ENCODE data around the gene ST6GAL1. TPM values are rescaled to one million over a fixed set of nuclear protein-coding genes. Genes with fewer than 3 reads are reported as not detected.

ST6GAL1 gene
- total and polyA plus RNA-seq, 2 experiments from 2014 or later: 17.6 to 65.1 TPM

GRCh38 chr3:186950402-186951093 lies 20.2 kb downstream of the ST6GAL1 start:
- H3K4me2 ChIP-seq: no peak overlapping the region
- ATAC-seq: no peak
- Mint-ChIP-seq H3K36me3 (ENCODE audit: low read depth) (peaks cover 81% of the 10 kb centered on the region), H3K9me3 (peaks cover 8% of the 10 kb centered on the region), H3K4me1 (peaks cover 23% of the 10 kb centered on the region), H3K27me3 (ENCODE audit: insufficient read depth, low read depth, poor library complexity) (peaks cover 5% of the 10 kb centered on the region), H3K4me3 (no peak overlapping the region), H3K27ac (no peak overlapping the region)
- H3K27me3 ChIP-seq (ENCODE audit: insufficient read depth): no peaks in the 10 kb centered on the region
- no peaks in the 10 kb centered on the region for H3K9me2 ChIP-seq (ENCODE audit: insufficient read depth)
- peaks cover 18% of the 10 kb centered on the region for H4K20me1 ChIP-seq (replicated peaks; ENCODE audit: insufficient read depth)
- H3F3A ChIP-seq (replicated peaks; ENCODE audit: low read depth): no peaks in the 10 kb centered on the region
- no peak overlapping the region for H3K27ac ChIP-seq (ENCODE audit: low read depth)
- no peak for TF ChIP-seq POLR2AphosphoS5 (IDR thresholded peaks at IDR 0.05; ENCODE audit: low read depth)
- TF ChIP-seq ZNF331 (CRISPR knock-in tag; IDR thresholded peaks at IDR 0.05; ENCODE audit: low read depth): no peak
- TF ChIP-seq ETS1 (IDR thresholded peaks at IDR 0.05): no peak
- no peak for TF ChIP-seq STAT1 (IDR thresholded peaks at IDR 0.05; ENCODE audit: unreplicated experiment)
- TF ChIP-seq JUNB (IDR thresholded peaks at IDR 0.05; ENCODE audit: unreplicated experiment): no peak
- TF ChIP-seq CTCF (conservative IDR thresholded peaks at IDR 0.05; ENCODE audit: low read depth in 2 of 2): no peak
- TF ChIP-seq EZH2phosphoT487 (IDR thresholded peaks at IDR 0.05; ENCODE audit: unreplicated experiment): no peak
- TF ChIP-seq NANOG (IDR thresholded peaks at IDR 0.05; ENCODE audit: borderline replicate concordance): no peak
- no peak for TF ChIP-seq ZNF462 (CRISPR knock-in tag; IDR thresholded peaks at IDR 0.05)
- no peak for TF ChIP-seq EZH2 (IDR thresholded peaks at IDR 0.05; ENCODE audit: low read depth, unreplicated experiment)
- no peak for TF ChIP-seq CREB1 (CRISPR knock-in tag; IDR thresholded peaks at IDR 0.05; ENCODE audit: low read depth)
- TF ChIP-seq REST (IDR thresholded peaks at IDR 0.05; ENCODE audit: unreplicated experiment): no peak
- no peak for TF ChIP-seq ZNF114 (CRISPR knock-in tag; IDR thresholded peaks at IDR 0.05)
- H3K79me2 ChIP-seq (replicated peaks; ENCODE audit: insufficient read depth): peaks cover 90% of the 10 kb centered on the region
- DNase-seq (ENCODE audit: low spot score): no peak
- no peak overlapping the region for H2AFZ ChIP-seq
- no peaks in the 10 kb centered on the region for H3K4me1 ChIP-seq (ENCODE audit: insufficient read depth)
- H3K36me3 ChIP-seq (ENCODE audit: insufficient read depth): no peaks in the 10 kb centered on the region
- no peak overlapping the region for H3K4me3 ChIP-seq
